Measurements from ENCODE around the gene PDZRN3.

The PDZRN3 gene

GRCh38 chr3:73384091-73384906, 240.4 kb downstream of the PDZRN3 start:
- no peak for DNase-seq (ENCODE audit: low spot score)

- no peak for DNase-seq (ENCODE audit: low spot score)
Observed at GRCh38 chr3:73383470-73384049, 241.2 kb downstream of the PDZRN3 start.

DNA sequence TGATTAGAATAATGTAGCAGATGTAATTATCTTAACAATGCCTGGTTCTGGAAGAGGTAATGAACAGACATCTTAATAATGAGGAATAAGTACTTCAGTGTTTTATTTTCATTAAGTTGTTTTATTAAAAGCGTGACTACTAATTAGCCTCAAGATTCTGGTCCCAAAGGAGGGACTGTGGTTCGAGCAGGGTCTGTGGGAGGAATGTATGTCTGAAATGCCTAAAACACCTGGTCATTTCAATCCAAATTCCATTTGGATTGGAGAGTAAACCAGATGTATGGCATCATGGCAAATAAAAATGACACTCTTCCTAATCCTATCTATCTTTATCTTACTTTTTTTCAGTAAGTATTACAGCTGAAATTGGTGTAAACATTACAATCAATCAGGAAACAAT, 243.2 kb downstream of the PDZRN3 start:
- no peak for DNase-seq (ENCODE audit: low spot score)

DNA sequence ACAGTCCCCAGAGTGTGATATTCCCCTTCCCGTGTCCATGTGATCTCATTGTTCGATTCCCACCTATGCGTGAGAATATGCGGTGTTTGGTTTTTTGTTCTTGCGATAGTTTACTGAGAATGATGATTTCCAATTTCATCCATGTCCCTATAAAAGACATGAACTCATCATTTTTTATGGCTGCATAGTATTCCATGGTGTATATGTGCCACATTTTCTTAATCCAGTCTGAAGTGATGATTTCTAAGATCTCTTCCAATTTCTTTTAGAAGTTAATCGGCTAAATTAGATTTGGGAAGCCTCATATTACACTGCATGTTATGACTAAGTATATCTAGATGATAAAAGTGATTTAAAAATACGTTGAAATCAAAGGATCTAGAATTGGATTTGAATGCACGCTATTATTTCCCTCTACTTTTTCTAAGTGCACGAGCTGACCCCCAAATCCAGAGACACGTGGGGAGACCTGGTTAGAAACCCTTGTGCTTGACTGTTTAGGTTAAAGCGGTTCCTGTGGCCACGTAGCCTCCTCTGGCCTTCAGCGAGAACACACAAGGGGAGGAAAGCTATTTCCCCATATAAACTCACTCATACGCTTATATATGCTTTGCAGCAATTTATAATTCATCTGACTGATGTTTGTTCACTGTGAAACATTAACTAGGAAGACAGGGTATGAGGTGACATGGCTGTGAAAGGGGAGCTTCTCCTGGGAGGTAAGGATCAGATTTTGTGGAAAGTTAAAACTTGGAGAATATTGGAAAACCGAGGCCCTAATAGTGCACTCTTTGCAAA, 243.8 kb downstream of the PDZRN3 start:
- no peak for DNase-seq (ENCODE audit: low spot score)

DNA sequence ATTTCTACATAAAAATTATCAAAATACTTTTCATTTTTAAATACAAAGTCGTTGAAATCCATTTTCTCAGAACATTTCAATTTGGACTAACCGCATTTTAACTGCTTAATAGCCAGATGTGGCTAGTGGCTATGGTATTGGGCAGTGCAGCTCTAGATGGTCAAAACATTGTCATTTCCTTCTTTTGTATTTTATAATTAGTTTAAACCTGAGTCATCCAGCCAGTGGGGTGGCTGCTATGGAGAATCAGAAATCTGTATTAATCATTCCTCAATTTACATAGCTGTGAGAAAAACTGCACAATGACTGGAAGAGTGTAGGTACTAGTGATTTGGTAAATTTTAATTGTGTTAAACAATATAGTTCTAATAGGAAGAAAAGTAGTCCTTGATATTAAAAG, 245.3 kb downstream of the PDZRN3 start:
- no peak for DNase-seq (ENCODE audit: low spot score)

DNA sequence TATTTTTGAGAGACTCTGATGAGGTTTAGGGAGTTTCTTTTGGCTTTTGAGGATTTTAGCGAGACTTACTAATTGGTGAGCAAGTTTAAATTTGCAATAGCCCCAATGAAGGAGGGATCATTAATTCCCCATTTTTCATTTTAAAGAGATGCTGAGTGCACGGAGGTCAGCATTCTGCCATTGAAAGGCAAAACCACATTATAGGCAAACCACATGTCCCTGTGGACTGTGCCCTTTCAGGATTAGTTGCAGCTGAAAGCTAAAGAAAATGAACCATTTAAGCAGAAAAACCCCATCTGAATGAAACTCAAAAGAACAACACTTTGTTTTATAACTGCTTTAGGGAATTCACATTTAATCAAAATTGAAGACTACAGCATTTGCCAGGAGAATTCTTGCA, 246.5 kb downstream of the PDZRN3 start:
- DNase-seq (ENCODE audit: low spot score) = no peak

GRCh38 chr3:73365756-73366397, 258.9 kb downstream of the PDZRN3 start:
- peak; percentile 84 for DNase-seq (ENCODE audit: low spot score)

DNA sequence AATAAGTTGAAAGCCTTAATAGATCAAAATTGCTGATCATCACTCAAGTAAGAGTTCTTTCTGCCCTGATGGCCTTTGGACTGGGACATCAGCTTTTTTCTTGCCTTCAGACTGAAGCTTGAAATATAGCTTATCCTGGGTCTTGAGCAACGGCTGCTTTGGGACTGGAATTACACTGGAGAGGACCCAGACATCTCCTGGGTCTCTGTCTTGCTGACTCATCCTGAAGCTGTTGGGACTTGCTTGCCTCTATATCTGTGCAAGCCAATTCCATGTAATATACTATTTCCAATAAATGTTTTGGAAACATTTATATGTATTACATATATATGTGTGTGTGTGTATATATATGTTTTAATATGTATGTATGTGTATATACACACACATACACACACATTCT, 260.2 kb downstream of the PDZRN3 start:
- DNase-seq (ENCODE audit: low spot score) = no peak

DNA sequence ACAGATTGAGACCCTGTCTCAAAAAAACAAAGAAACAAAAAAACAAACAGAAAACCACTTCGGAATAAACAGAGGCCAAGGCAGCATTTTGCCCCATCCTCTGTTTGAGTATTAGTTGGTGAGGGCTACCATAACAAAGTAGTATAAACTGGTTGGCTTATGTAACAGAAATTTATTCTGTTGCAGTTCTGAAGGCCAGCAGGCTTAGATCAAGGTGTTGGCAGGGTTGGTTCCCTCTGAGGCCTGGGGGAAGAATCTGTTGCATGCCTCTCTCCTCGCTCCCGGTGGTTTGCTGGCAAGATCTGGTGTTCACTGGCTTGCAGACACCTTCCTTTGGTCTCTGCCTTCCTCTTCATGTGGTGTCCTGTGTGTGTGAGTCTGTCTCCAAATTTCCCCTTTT, 261.6 kb downstream of the PDZRN3 start:
- no peak for DNase-seq (ENCODE audit: low spot score)

GRCh38 chr3:73361591-73361990, 263.1 kb downstream of the PDZRN3 start:
- DNase-seq (ENCODE audit: low spot score) = no peak

DNA sequence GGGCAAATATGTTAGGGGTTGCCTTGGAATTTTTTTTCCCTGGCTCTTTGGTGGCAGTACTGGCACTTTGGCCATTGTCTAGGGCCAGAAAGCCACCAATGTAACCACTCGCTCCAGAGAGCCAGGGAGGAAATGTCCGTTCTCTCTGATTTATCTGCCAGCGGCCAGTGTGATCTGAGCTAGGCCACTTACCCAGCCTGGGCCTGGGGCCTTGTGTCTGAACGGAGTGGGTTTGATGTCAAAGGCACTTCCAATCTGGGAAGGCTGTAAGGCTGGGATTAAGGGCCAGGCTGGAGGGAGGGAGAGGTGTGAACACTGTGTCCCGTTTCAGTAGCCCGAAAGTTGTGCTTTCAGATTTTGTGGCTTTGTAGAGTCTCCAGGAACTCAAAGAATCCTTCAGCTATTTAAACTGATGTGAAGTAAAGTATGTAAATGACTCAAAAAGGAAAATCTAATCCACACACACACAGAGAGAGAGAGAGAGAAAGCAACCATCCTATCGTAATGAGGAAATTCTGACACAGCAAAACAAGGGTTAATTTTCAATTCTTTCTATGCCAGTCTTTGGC, 271.0 kb downstream of the PDZRN3 start:
- DNase-seq (ENCODE audit: low spot score) = no peak

GRCh38 chr3:73352841-73353645, 271.7 kb downstream of the PDZRN3 start:
- DNase-seq (ENCODE audit: low spot score) = no peak

DNA sequence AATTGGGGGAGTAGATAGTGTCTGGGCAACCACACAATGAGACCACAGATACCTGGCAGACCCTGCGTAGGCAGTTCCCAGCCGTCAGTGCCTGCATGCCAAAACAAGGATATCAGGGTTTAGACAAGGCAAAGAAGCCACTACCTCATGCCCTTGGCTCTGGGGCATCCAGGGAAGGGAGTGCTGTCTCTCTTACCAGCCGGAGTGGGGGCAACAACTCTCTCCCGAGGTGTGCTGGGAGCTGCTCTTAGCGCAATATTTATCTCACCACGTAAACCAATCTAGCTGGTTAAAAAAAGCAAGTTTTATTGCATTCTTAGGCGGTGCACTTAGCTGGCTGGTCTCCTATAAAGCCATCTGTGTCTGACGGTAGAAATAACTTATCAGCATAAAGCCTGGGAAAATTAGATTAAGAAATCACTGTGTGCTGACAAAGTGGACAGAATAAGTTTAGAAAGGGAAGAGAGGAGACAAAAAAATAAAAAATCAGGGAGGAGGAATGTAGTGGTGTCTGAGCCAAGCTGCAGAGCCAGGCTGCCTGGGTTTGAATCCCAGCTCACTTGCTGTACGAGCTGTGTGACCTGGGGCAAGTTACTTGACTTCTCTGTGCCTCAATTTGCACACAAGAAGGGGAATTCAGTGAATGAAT, 273.2 kb downstream of the PDZRN3 start:
- DNase-seq (ENCODE audit: low spot score) = no peak

DNA sequence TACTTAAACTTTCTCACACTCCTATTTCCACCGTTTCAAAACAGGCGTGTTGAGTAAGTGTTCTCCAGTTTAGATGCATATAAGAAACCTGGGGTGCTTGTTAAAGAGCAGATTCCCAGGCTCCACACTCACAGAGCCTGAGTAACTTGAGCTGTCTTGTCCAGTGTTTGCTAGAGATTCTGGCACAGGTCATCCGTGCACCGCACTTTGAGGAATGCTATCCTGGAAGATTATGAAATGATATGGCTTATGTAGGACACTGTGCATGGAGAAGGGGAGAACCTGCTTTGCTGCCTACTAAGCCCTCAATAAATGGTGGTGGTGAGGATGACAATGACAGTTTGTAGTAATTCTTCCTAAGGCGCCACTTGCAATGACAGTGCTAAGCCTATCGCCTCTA, 273.7 kb downstream of the PDZRN3 start:
- no peak for DNase-seq (ENCODE audit: low spot score)

DNA sequence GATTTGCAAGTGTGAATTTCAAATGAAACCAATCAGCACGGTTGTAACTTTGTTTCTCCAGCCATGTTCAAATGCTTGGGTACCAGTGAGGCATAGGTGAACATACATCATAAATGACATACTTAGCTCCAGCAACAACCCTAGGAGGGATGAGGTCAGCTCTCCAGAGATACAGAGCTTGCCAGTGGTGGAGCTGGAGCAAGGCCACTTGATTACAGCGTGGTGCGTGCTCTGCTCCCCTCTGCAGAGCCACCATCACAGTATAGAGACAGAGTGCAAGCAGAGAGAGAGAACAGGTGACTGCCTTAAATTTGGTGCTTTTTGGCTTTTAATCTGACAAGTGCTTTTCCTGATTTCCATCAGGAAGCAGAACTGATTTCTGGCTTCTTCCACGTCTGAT, 275.1 kb downstream of the PDZRN3 start:
- no peak for DNase-seq (ENCODE audit: low spot score)

DNA sequence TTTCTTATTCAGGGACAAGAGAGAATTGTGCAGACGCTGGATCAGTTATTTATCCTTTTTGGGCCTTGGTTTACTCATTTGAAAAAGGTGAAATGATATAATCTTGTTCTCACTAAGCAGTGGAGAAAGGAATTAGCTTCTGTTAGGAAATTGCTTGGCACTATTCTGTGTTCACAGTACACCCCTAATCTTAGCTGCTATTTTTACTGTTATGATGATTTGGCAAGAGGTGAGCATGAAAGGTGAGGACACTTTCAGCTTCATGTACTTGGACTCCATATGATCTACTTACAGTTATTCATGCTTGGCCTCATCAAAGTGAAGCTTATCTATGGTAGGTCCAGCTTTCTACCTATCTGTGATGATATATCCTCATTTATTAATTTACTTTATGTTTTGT, 282.7 kb downstream of the PDZRN3 start:
- no peak for DNase-seq (ENCODE audit: low spot score)

DNA sequence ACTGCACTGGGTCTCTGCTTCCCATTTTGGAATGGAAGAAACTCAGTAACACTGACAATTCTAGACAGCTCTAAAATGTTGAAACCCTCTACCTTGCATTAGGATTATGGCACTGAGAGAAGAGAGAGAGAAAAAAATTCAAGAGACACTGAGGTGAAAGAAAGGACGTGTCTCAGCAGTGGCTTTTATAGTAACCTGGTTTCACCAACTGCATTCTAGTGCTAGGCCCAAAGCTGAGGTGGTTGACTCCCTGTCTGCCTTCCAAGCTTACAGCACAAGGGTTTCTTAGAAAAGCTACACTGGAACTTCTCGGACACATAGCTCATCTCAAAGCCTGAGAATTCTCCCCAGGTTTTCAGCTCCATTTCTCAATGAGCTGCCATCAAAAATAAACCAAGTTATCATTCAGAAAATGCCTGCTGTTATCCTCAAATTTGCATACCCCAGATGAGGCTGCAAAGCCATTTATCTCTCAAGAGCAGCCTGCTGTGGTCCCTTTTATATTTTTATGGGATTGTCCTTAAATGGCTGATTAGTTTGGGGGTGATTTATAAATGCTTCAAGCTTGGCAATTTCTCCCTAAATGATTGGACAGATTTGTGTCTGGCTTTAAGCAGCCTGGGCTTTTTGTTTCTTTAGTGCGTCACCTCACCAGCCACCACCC, 283.3 kb downstream of the PDZRN3 start:
- DNase-seq (ENCODE audit: low spot score) = no peak

- DNase-seq (ENCODE audit: low spot score) = no peak
Observed at GRCh38 chr3:73332558-73332957, 292.2 kb downstream of the PDZRN3 start.

Data from Ammon's horn (tissue), 1 donor.